Stimulated activated CD8-positive, alpha-beta memory T cell treated with anti-CD3 and anti-CD28 coated beads, Interleukin-15, amount 100 ng/mL, for 4 hours (primary cell): ENCODE measurements around the gene CCDC175.

Experiments
- DNase-seq, 2 donors: peaks; one replicate each; pipeline ENCODE4 v3.0.0-alpha.2; 2020; ENCODE audit warnings: low read depth in 2 of 2

The CCDC175 gene

DNA sequence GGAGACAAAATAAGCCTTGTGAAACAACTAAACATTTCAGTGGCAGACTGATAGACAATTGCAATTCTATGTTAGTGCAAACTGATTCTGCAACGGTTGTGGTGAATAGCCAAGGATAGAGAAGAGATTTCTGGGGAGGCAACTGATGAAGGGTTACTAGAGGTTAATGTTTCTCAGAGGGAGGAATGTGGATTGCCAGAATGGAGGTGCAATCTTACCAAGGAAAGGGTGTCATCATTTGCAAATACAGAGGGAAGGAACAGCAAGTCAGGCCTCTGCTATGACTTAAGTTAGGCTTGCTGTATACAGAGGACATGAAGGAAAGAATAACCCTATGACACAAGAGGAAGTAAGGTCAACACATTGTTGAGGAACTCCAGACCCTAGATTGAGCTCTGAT is 35.8 kb downstream of the CCDC175 start:
- DNase-seq, result no peak

DNA sequence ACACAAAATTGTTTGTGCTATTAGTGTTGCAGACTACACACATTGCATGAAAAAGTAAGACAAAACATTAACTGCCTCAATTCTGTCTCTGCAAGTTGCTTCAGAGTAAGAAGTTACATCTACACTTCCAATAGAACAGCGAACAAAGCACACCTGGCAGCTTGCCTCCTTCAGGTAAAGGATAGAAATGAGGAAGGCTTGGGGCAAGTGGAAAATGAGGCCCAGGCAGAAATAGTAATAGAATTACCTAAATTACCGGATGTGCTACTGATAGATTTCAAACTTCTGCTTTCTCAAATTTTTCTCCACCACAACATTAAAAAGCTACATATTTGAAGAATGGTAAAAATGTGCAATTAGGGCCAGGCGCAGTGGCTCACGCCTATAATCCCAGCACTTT is 37.7 kb downstream of the CCDC175 start:
- no peak for DNase-seq

DNA sequence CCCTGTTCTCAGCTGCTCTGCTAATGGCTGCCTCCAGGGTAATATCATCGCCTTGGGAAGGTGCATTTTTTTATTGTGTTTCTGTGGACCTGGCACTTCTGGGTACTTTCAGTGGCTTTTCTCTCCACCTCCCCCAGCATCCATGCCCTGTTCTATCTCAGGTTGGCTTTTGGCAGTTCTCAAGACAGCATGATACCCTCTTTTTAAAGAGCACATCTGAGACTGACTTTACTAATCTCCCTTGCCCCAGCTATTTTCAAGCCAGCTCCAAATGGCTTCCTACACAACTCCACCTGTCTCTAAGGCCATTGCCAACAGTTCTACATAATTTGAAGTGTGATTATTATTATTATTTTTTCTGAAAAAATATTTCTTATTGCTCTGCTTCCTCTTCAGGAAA is 39.1 kb downstream of the CCDC175 start:
- DNase-seq, result no peak

DNA sequence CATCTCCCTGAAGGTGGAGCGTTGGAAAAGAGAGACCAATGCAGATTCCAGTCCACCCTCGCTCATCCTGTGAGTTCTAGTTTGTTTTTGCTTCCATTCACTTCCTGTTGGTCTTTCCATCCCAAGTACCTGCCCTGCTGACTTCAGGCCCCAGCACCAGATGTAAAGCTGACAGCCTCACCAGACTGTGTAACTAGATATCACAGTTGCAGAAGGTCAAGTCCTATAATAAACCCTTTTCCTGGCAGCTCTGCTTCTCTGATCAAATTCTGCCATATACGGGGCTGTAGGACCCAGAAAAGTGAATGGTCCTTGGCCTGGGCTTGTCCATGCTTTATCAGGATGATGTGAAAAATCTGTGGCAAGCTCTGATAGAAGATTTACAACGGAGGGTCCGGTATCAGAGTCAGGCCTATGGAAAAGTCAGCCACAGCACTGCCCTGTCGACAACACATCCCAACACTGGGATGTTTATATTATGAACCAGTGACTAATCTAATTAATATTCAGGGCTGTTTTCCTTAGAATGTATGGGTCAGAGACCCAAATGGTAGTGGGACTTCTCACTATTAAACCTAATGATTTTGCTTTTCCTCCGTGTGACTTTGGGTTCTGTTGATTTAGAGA is 42.1 kb downstream of the CCDC175 start:
- no peak for DNase-seq

DNA sequence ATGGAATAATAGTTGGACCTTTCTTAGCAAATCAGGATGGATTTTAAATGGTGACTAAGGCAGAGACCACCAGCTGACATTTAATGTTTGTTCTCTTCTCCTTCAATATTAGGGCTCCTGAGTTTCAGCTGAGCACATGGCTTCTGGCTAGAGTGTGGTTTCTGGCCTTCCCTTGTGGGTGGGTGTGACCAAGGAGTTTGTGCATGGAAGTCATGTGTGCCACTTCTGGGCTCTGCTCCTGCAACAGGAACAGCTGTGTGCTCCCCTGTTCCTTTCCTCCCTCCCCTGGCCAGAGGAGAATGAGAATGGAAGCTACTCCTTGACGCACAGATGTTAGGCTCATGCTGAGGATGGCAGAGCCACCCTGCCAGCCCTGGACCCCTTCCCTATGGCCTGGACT is 44.2 kb downstream of the CCDC175 start:
- no peak for DNase-seq

DNA sequence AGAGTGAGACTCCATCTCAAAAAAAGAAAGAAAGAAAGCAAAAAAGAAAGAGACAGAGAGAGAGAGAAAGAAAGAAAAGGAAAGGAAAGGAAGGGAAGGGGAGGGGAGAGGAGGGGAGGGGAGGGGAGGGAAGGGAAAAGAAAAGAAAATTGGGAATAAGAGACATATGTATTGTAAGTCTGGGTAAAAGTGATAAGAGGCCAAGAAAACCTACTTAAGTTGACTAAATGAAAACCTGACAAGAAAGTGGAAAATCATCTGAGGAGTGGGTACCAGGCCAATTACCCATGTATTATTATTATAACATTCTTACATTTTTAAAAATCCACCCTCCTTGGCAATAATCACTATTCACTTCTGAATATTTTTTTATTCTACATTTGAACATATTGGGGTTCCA is 46.3 kb downstream of the CCDC175 start:
- no peak for DNase-seq

DNA sequence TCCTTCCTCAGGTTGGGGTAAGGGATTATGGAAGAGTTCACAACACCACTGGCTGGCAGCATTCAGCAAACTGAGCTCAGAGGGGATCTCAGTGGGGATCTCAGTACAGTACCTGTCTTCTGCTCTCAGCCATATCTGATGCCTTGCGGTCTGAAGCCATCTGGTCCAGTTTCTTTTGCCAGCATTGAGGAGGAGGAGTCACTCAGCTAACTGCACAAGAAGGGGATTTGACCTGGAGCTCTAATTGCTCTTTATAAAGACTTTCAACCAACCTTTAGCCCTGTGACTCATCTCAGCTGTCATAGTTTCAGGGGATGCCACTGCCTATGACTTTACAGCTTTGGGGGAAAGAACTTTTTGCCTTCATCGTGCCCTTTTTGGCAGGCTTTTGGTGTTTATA is 47.4 kb downstream of the CCDC175 start:
- DNase-seq, result no peak

DNA sequence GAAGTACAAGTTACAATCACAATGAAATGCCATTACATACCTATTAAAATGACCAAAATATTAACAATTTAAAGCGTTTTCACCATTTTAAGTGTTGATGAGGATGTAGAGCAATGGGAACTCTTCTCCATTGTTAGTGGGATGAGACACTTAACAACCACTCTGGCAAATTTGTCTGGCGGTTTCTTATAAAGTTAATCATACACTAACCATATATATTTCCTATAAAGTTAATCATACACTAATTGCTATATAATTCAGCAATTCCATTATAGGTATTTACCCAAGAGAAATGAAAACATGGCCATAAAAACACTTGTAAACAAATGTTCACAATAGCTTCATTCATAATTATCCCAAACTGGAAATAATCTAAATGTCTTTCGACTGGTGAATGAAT is 56.4 kb downstream of the CCDC175 start:
- no peak for DNase-seq

DNA sequence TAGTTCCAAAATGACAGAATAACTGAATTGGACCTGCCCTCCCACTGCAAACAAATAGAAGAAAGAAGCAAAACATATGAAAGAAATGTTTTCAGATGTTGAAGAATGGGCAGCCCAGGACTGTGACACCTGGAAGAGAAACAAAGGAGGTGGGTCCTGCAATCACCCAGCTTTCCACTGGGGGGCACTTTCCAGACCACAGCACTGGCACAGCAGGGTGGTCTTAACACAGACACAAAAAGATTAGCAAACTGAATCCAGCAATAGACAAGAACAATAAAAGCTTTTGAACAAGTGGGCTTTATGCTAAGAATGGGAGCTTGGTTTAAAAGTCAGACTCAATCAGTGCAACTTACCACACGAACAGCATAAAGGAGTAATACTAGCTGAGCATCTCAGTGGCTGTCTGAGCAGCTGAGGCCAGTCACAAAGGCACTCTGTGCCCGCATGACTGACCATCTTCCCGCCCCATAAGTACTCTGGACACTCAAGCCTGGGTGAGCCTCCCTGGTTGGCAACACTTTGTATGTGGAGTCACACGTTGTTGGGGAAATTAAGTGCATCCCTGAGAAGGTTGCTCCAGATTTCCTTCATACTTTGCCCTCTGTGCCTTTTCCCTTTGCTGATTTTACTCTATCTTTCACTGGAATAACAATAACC is 64.6 kb downstream of the CCDC175 start:
- no peak for DNase-seq

DNA sequence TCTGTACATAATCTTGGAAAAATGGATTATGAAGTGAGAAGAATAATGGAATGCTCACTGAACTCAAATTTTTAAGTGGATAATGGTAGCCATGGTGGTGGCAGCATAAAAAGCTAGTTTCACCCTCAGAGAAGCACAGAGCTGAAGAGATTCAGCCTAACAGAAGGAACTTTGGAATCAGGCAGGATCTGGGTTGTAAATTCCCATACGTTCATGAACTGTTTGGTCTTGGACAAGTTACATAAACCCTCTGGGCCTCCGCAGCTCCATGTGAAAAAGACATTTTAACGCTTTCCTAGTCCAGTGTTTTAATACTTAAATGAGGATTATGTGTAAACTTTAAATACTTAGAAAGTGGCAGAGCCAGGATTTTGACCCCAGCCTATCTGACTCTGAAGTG is 65.6 kb downstream of the CCDC175 start:
- DNase-seq, result no peak

DNA sequence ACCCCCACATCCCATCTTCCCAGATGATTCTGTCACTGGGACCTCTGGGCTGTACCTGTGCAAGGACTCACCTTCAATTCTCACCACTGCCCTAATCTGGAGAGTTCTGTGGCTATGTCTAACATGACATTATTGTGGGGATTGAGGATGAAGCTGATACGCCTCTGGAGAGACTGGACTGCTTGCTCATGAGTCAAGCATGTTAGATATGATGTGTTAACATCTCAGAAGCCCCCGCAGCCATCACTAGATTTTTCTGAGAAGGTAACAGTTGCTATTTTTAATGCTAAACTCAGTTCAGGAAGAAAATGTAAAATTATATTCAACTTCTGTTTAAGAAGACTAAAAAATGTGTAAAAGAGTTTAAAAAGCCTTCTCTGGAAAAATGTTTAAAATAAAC is 66.6 kb downstream of the CCDC175 start:
- DNase-seq, result no peak

DNA sequence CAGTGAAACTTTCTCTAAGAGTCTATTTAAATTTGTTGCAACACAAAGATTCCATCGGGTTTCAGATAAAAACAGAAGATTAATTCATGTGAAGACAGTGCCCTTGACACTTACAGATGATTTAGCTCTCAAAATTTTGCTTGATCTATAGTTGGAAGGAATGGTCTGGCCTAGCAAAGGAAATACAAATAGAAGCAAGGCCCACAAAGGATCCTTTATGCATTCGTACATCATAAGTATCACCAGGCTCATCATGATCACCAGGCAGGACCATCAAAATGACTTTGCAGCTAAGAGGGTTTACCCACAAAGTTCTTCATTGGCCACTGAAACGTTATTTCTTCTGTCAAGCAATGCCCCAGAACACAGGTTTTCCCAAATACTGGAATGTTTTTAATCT is 67.5 kb downstream of the CCDC175 start:
- DNase-seq, result no peak

DNA sequence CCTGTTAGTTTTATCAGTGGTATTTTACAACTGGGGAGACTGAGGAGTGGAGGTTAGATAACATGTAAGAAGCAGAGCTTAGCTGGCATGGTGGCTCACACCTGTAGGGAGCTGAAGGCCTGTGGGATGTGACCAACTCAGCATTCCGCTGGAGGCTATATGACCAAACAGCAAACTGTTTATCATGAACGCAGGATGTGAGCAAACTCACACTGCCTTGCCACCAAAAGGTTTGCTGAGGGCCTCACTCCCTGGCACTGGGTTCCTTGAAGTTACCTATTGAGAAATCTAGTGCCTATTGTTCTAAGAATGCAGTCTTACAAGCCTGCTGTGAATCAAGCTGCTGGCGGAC is 68.9 kb downstream of the CCDC175 start:
- no peak for DNase-seq

DNA sequence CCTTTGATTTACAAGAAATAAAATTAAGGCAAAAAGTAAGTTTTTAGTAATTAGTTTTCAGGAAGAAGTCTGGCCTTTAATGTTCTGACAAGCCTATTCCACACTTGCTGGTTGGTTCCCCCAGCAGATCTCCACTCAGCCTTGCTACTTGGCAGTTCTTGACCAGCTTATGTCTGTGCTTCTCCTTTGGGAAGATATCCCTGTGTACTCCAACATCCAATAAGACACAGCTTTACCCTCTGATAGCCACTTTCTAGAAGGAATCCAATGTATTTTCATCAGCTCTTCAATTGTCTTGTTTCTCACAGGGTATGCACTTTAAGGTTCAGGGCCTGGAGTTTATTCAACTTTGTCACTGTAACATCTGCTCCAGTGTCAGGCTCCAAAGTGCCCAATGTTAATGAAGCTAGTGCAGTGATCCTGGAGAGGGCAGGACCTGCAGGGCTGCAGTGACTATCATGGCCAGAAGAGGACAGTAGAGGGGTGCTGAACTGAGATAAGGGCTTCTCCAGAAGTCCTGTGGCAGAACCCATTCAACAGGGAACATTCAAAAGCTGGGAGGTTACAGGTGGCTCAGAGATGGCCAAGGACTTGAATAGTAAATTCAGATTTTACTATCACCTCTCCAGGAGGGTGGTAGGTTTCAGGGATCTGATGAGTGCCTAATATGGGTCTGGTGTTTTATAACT is 69.4 kb downstream of the CCDC175 start:
- no peak for DNase-seq

DNA sequence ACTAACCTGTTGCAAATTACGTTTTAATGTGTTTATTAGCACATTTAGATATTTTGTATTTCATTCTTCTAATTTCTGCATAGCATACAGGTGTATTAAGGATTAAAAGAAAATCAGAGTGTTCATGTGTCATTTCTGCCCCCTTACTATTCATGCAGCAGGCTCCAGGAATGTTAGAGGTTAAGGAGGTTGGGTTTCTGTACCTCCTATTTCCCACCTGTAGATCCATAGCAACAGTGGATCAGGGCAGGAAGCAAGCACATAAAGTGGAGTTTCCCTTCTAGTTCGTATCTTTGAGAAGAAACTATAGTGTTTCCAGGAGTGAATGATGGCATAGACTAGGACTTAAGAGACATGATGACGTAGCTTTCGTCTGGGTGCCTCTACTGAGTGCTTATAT is 73.4 kb downstream of the CCDC175 start:
- DNase-seq, result no peak

DNA sequence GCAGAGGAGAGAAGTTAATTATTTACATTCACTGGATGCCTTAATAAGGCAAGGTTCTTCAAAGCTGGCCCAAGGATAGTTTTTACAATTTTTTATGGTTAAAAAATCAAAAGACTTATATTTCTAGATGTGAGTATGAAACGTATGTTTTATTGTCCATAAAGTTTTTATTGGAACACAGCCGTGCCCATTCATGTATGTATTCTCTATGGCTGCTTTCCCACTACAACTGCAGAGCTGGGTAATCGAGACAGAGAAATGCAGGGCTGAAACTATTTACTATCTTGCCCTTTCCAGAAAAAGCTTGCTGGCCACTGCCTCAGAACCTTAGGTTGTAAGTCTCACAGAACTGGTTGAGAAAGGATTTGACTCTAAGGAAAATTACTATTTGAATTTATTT is 75.9 kb downstream of the CCDC175 start:
- no peak for DNase-seq

DNA sequence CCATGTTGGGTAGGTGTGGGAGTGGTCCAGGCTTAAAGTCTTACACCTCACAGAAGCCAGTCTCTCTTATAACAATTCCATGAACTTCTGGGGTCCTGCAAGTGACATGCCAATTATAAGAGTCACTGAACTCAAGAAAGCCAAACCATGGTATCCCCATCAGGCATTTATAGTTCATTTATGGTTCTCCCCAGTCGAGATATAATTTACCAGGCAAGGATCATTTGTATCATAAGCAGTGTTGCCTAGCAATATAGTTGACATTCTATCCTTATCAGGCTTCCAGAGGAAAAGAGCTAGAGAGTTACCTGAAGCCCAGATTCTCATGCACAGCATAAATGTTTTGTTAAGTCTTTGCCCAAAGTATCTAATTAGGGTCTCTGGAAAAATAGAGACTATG is 84.2 kb downstream of the CCDC175 start:
- DNase-seq, result no peak

DNA sequence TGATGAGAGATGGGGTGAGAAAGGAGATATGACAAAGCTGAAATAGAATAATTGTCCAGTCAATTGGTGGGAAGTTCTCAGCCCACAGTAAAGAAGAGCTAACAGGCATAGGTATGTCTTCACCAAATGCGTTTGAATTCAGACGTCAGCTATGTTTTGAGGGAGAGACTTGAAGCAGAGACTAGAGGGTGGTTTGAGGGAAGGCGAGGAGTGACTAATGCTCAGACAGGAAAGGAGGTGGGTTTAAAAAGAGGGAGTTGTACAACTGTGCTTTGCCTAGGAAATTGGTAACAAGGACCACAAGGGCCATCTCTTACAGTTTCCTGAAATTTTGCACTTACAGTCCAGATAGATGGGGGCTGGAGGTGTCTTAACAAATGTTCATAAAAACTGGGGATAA is 85.9 kb downstream of the CCDC175 start:
- no peak for DNase-seq

DNA sequence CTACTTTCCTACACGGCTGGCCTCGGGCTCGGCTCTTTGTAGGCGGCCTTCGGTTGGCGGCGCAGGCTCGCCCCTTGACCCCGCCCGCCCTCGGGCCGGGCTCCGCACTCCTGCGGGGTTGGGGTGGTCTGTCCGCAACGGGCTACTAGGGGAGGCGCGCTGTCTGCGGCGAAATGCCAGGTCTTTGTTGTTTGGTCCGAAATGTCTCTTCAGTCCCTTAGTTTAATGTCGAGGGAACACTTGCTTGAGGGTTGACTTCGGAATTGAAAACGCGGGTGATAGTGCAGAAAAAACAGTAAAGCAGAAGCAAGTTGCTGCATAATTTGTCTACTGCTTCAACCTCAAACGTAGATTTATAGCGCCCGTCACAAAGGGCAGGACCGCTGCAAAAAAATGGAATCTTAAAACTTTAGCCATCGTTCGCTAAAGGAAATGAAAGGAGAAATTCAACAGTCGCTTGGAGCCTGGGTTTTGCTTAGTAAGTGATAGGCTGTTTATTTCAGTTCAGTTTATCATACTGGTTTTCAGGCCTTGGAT is 91.9 kb downstream of the CCDC175 start:
- no peak for DNase-seq

DNA sequence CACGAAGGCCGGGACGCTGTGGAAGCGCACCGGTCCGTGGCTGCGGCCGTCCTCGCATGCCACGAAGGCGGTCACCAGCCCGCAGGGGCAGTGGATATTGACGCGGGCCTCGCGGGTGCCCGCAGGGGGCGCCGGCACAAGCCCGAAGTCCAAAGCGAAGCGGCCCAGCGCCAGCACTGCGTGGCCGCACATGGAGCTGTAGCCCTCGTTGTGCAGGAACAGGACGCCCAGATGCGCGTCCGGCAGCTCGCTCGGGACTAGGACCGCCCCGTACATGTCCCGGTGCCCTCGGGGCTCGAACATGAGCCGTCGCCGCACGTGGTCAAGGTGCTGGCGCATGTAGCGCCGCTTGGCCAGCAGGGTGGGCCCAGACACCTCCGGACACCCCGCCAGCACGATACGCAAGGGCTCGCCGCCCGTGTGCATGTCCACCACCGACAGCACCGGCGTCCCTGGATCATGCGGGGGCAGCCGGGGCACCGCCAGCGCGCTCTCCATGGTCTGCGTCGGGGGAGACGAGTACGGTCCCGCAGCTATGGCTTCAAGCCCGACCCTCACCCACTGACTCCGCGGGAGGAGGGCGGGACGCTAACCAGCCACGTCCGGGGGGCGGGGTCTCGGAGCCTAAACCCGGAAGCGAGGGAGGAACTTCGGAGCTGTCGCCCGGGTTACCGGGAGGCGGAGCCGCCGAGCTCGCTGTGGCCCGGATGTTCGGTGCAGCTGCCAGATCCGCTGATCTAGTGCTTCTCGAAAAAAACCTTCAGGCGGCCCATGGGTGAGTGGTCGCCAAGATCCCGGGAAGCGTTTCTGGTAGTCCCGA is 92.6 kb downstream of the CCDC175 start, which contains the start of the genes JKAMP and L3HYPDH:
Gene JKAMP (plus strand): TSS at position 699 of the 820 bp plus-strand sequence. CDS start 73 bp downstream, at position 772.
Gene L3HYPDH (minus strand): TSS at position 590 of the 820 bp plus-strand sequence. CDS start 92 bp downstream, at position 498.
- peak; percentile 95 to 96 for DNase-seq

DNA sequence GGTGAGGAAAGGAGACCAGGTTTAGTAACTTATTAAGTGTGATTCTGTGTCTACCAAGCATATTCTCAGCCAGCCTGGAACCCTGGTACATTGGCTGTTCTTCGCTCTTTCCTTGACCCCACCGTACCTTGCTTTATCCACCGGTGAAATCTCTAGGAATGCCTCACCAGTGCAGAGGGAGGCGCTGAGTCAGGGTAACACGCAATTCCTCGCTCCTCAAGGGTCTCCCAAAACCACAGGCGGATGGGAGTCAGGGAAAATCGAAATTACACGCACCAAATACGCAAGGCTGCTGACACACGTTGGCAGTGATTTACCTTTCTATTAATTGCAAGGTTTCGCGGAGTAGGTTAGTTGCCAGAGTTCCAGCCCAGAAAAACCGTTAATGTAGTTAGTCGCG is 93.2 kb downstream of the CCDC175 start:
- no peak for DNase-seq
